HG03097 (cell line): ENCODE data around the gene ZDHHC8.

ENCODE experiments used
- ATAC-seq: cut with Tn5 transposase; IDR thresholded peaks from one replicate; pipeline ENCODE4 v1.9.1; 2021; ENCODE audit not compliant: unreplicated experiment, low FRiP score

ZDHHC8 gene

GRCh38 chr22:20176421-20177085 lies 44.9 kb downstream of the ZDHHC8 start:
- no peak for ATAC-seq

GRCh38 chr22:20177217-20177911 lies 45.8 kb downstream of the ZDHHC8 start:
- ATAC-seq, result no peak

- no peak for ATAC-seq
Measured at GRCh38 chr22:20178075-20178914, 46.7 kb downstream of the ZDHHC8 start.

GRCh38 chr22:20178915-20179227 lies 47.3 kb downstream of the ZDHHC8 start:
- ATAC-seq, result no peak

- no peak for ATAC-seq
Measured at GRCh38 chr22:20179455-20180244, 48.0 kb downstream of the ZDHHC8 start.

GRCh38 chr22:20180245-20180630 lies 48.6 kb downstream of the ZDHHC8 start:
- no peak for ATAC-seq

GRCh38 chr22:20180640-20181039 lies 49.0 kb downstream of the ZDHHC8 start:
- no peak for ATAC-seq

- ATAC-seq, result no peak
Measured at GRCh38 chr22:20181194-20181883, 49.7 kb downstream of the ZDHHC8 start.

GRCh38 chr22:20181884-20182236 lies 50.3 kb downstream of the ZDHHC8 start:
- ATAC-seq, result no peak

GRCh38 chr22:20182365-20182764 lies 50.8 kb downstream of the ZDHHC8 start:
- no peak for ATAC-seq

GRCh38 chr22:20183101-20183500 lies 51.5 kb downstream of the ZDHHC8 start:
- ATAC-seq, result no peak

- no peak for ATAC-seq
Measured at GRCh38 chr22:20183823-20184222, 52.2 kb downstream of the ZDHHC8 start.

GRCh38 chr22:20184501-20185165 lies 53.0 kb downstream of the ZDHHC8 start:
- ATAC-seq, result no peak

- ATAC-seq, result no peak
Measured at GRCh38 chr22:20185750-20186149, 54.1 kb downstream of the ZDHHC8 start.

- no peak for ATAC-seq
Measured at GRCh38 chr22:20186183-20186870, 54.7 kb downstream of the ZDHHC8 start.

- ATAC-seq, result no peak
Measured at GRCh38 chr22:20186871-20187546, 55.4 kb downstream of the ZDHHC8 start.

- no peak for ATAC-seq
Measured at GRCh38 chr22:20187777-20188566, 56.4 kb downstream of the ZDHHC8 start.

GRCh38 chr22:20188567-20188877 lies 56.9 kb downstream of the ZDHHC8 start:
- no peak for ATAC-seq
